GM06990 (cell line): Measurements from ENCODE around the gene MSX1.

Source experiments
- DNase-seq: peaks from one replicate; pipeline ENCODE4 v3.0.0-alpha.2; 2011; ENCODE audit not compliant: insufficient read length; ENCODE audit errors: extremely low read depth
- H3K27me3 ChIP-seq: replicated peaks from 2 replicates; pipeline ENCODE4 v1.6.0; 2011; ENCODE audit warnings: low read length; ENCODE audit not compliant: control insufficient read depth, insufficient read depth
- H3K36me3 ChIP-seq: 2 replicates; pipeline ENCODE4 v1.5.1; 2011; ENCODE audit warnings: low read length; ENCODE audit not compliant: control insufficient read depth, insufficient read depth
- H3K4me3 ChIP-seq: replicated peaks from 2 replicates; pipeline ENCODE4 v1.5.1; 2011; ENCODE audit warnings: low read depth, mild to moderate bottlenecking, control low read depth, low read length
- CTCF ChIP-seq: IDR thresholded peaks from 2 replicates; pipeline ENCODE4 v1.5.1; 2011; ENCODE audit warnings: low read length, control low read depth, mild to moderate bottlenecking, inconsistent platforms; ENCODE audit not compliant: insufficient read depth, poor library complexity, severe bottlenecking

MSX1 gene

GRCh38 chr4:4857001-4857808 is 2.3 kb upstream of the MSX1 start:
- no peak for TF ChIP-seq CTCF
- peak; percentile 52 for DNase-seq
- Histone ChIP-seq H3K27me3 (no peaks in the 10 kb centered on the region; the same call in 1 of the 2 replicates), H3K4me3 (no peak overlapping the region), H3K36me3 (no peaks in the 10 kb centered on the region)

- Histone ChIP-seq H3K27me3 (no peaks in the 10 kb centered on the region; the same call in 1 of the 2 replicates), H3K4me3 (no peak overlapping the region), H3K36me3 (no peaks in the 10 kb centered on the region)
- no peak for TF ChIP-seq CTCF
- DNase-seq, result no peak
Measured at GRCh38 chr4:4857809-4858508, 1.5 kb upstream of the MSX1 start.

GRCh38 chr4:4858527-4859324 is 739 bp upstream of the MSX1 start:
- no peaks in the 10 kb centered on the region; the same call in 1 of the 2 replicates for H3K27me3 ChIP-seq
- no peak for TF ChIP-seq CTCF
- peak overlapping the region; percentile 45 for H3K4me3 ChIP-seq
- H3K36me3 ChIP-seq, result no peaks in the 10 kb centered on the region; the same call in 1 of the 2 replicates
- no peak for DNase-seq

- DNase-seq, result no peak
- Histone ChIP-seq H3K27me3 (no peaks in the 10 kb centered on the region; the same call in 1 of the 2 replicates), H3K36me3 (no peaks in the 10 kb centered on the region; the same call in 1 of the 2 replicates), H3K4me3 (peak overlapping the region; percentile 81)
- no peak for TF ChIP-seq CTCF
Measured at GRCh38 chr4:4859799-4860599, 534 bp downstream of the MSX1 start.
